HCT116 (cell line): Measurements from ENCODE around the gene DTNBP1. TPM values are rescaled to one million over a fixed set of nuclear protein-coding genes. Genes with fewer than 3 reads are reported as not detected.

Experiments used
- ATAC-seq: fragments of 200-7000 bp; cut with Tn5 transposase; 2 replicates; pipeline ENCODE4 v1.9.1; 2020; ENCODE audit warnings: mild to moderate bottlenecking, moderate library complexity
- BruUV-seq: library from RNA; stranded (reverse); fragments of 400-500 nt; replicated peaks from 2 replicates; lab custom pipeline; 2021; lab: Mats Ljungman, UMichigan
- CTCF ChIA-PET: fragments of 300-600 bp; sonication (Branson Sonifier 250); formaldehyde crosslinking; loops from one replicate; lab custom pipeline; 2021; ENCODE audit warnings: antibody characterized with exemption; lab: Charles Lee
- POLR2A ChIA-PET: fragments of 300-600, 350-600 bp; sonication (Branson Sonifier 250); formaldehyde crosslinking; loops from one replicate; lab custom pipeline; 2021; ENCODE audit warnings: antibody characterized with exemption; lab: Charles Lee
- RAD21 ChIA-PET, 2 experiments: fragments of 300-600 bp; sonication (Branson Sonifier 250); formaldehyde crosslinking; loops; one replicate each; lab custom pipeline; 2023; ENCODE audit warnings: low total read pairs in 2 of 2; ENCODE audit not compliant: uncharacterized antibody in 2 of 2, unreplicated experiment in 2 of 2, low non-redundant PET in 1 of 2; lab: Charles Lee
- DNase-seq: peaks from one replicate; pipeline ENCODE4 v3.0.0-alpha.2; 2010; ENCODE audit warnings: low read depth, low spot score
- H2AFZ ChIP-seq: fragments of 200-600 bp; shearing (Covaris generic), sonication (generic); 2 replicates; pipeline ENCODE4 v1.6.1; 2017; ENCODE audit warnings: low read depth, mixed run types, mixed read lengths, antibody characterized with exemption, low read length; ENCODE audit not compliant: poor library complexity, severe bottlenecking
- H3K27ac ChIP-seq: 2 replicates; pipeline ENCODE4 v1.5.1; 2012; ENCODE audit warnings: low read depth, low read length
- H3K27me3 ChIP-seq: fragments of 200-600 bp; sonication (generic); 2 replicates; pipeline ENCODE4 v1.6.1; 2016; ENCODE audit warnings: mixed run types, low read length, mixed read lengths; ENCODE audit not compliant: insufficient read depth
- H3K36me3 ChIP-seq, 2 experiments: fragments of 200-500 bp in 1 of 2; fragments of 200-600 bp in 1 of 2; sonication (Bioruptor generic) in 1 of 2; sonication (generic) in 1 of 2; 2 replicates each; pipeline versions ENCODE4 v1.5.1 to v1.6.1; 2014 to 2016; ENCODE audit warnings: low read length in 2 of 2, inconsistent platforms in 1 of 2, mixed read lengths in 1 of 2, mixed run types in 1 of 2; ENCODE audit not compliant: insufficient read depth in 2 of 2, control insufficient read depth in 1 of 2
- H3K4me1 ChIP-seq, 2 experiments: fragments of 200-600 bp in 1 of 2; sonication (generic) in 1 of 2; 2 replicates each; pipeline versions ENCODE4 v1.5.1 to v1.6.1; 2012 to 2017; ENCODE audit warnings: low read length in 2 of 2, inconsistent platforms in 1 of 2, mild to moderate bottlenecking in 1 of 2, mixed read lengths in 1 of 2, mixed run types in 1 of 2, moderate library complexity in 1 of 2; ENCODE audit not compliant: insufficient read depth in 2 of 2, control insufficient read depth in 1 of 2
- H3K4me2 ChIP-seq: fragments of 200-600 bp; sonication (generic); 2 replicates; pipeline ENCODE4 v1.6.1; 2017; ENCODE audit warnings: mixed run types, low read length, mixed read lengths
- H3K4me3 ChIP-seq, 2 experiments: fragments of 200-600 bp in 1 of 2; sonication (generic) in 1 of 2; replicated peaks in 1 of 2; 2 replicates each; pipeline ENCODE4 v1.5.1; 2011 to 2016; ENCODE audit warnings: low read length in 2 of 2, control low read depth in 1 of 2, low read depth in 1 of 2, mild to moderate bottlenecking in 1 of 2, mixed read lengths in 1 of 2, mixed run types in 1 of 2
- H3K79me2 ChIP-seq: fragments of 200-600 bp; sonication (generic); 2 replicates; pipeline ENCODE4 v1.6.1; 2017; ENCODE audit warnings: mild to moderate bottlenecking, mixed run types, low read length, moderate library complexity, mixed read lengths; ENCODE audit not compliant: insufficient read depth
- H3K9ac ChIP-seq: fragments of 200-600 bp; sonication (generic); 2 replicates; pipeline ENCODE4 v1.6.1; 2016; ENCODE audit warnings: low read length, mixed read lengths
- H3K9me2 ChIP-seq: fragments of 200-600 bp; sonication (generic), shearing (Covaris generic); 2 replicates; pipeline ENCODE4 v1.6.1; 2017; ENCODE audit warnings: mixed run types, mild to moderate bottlenecking, moderate library complexity; ENCODE audit not compliant: insufficient read depth
- H3K9me3 ChIP-seq, 2 experiments: fragments of 200-500 bp in 1 of 2; fragments of 200-600 bp in 1 of 2; sonication (Bioruptor generic) in 1 of 2; sonication (generic) in 1 of 2; 2 replicates each; pipeline ENCODE4 v1.6.1; 2014 to 2017; ENCODE audit warnings: low read length in 2 of 2, mixed read lengths in 2 of 2, inconsistent platforms in 1 of 2, low read depth in 1 of 2, mild to moderate bottlenecking in 1 of 2, mixed run types in 1 of 2, moderate library complexity in 1 of 2; ENCODE audit not compliant: control insufficient read depth in 1 of 2, insufficient read depth in 1 of 2
- H4K20me1 ChIP-seq: fragments of 200-600 bp; sonication (generic), shearing (Covaris generic); 2 replicates; pipeline ENCODE4 v1.6.1; 2017; ENCODE audit warnings: mixed run types, mild to moderate bottlenecking, moderate library complexity; ENCODE audit not compliant: insufficient read depth
- ATF3 ChIP-seq: IDR thresholded peaks from 2 replicates; pipeline ENCODE4 v1.6.1; 2012
- EGR1 ChIP-seq: IDR thresholded peaks from 2 replicates; pipeline ENCODE4 v1.6.1; 2012; ENCODE audit warnings: low read depth
- EZH2 ChIP-seq: fragments of 200-600 bp; sonication (generic); IDR thresholded peaks from 2 replicates; pipeline ENCODE4 v1.6.1; 2017; ENCODE audit warnings: antibody characterized with exemption, mixed run types
- EZH2phosphoT487 ChIP-seq: fragments of 200-600 bp; IDR thresholded peaks from 2 replicates; pipeline ENCODE4 v1.6.1; 2018; ENCODE audit warnings: antibody characterized with exemption, borderline replicate concordance
- JUND ChIP-seq: IDR thresholded peaks from 2 replicates; pipeline ENCODE4 v1.6.1; 2012
- MAX ChIP-seq: IDR thresholded peaks from 2 replicates; pipeline ENCODE4 v1.6.1; 2012
- POLR2A ChIP-seq: IDR thresholded peaks from 2 replicates; pipeline ENCODE4 v1.7.0; 2011; ENCODE audit warnings: borderline replicate concordance; ENCODE audit not compliant: insufficient read depth, insufficient read length; ENCODE audit errors: extremely low read depth
- POLR2AphosphoS5 ChIP-seq: IDR thresholded peaks from 2 replicates; pipeline ENCODE4 v1.6.1; 2011; ENCODE audit warnings: mild to moderate bottlenecking, low read depth, low read length, moderate library complexity
- RAD21 ChIP-seq: IDR thresholded peaks from 2 replicates; pipeline ENCODE4 v1.6.1; 2012; ENCODE audit warnings: low read depth, mild to moderate bottlenecking
- REST ChIP-seq: IDR thresholded peaks from 2 replicates; pipeline ENCODE4 v1.6.1; 2012; ENCODE audit warnings: low read depth
- SP1 ChIP-seq: IDR thresholded peaks from 2 replicates; pipeline ENCODE4 v1.6.1; 2012; ENCODE audit warnings: low read depth
- SRF ChIP-seq: IDR thresholded peaks from 2 replicates; pipeline ENCODE4 v1.6.1; 2012; ENCODE audit warnings: low read depth
- TCF7L2 ChIP-seq: IDR thresholded peaks from 2 replicates; pipeline ENCODE4 v1.7.0; 2011; ENCODE audit warnings: borderline replicate concordance, inconsistent platforms; ENCODE audit not compliant: insufficient read depth, insufficient read length; ENCODE audit errors: extremely low read depth
- ZFX ChIP-seq: fragments of 450-650 bp; IDR thresholded peaks from 2 replicates; pipeline ENCODE4 v1.6.1; 2017
- intact Hi-C: fragments of 100-400 bp; cut with micrococcal nuclease; formaldehyde crosslinking; loops from 2 replicates; pipeline ENCODE4 v1.10.0; 2022
- total RNA-seq: library from RNA; stranded (reverse); gene quantifications from one replicate; pipeline ENCODE4 v1.2.1, GENCODE V29; 2021; ENCODE audit not compliant: unreplicated experiment

DTNBP1 gene
- total RNA-seq, 1 experiment from 2014 or later, result 16.7 TPM

- RAD21 ChIA-PET, result no interaction called here
- Histone ChIP-seq H3K27me3 (no peaks in the 10 kb centered on the region), H3K4me2 (no peak overlapping the region), H3K79me2 (no peaks in the 10 kb centered on the region), H3K9me2 (no peaks in the 10 kb centered on the region), H2AFZ (no peak overlapping the region), H3K36me3 (no peaks in the 10 kb centered on the region), H4K20me1 (no peaks in the 10 kb centered on the region), H3K9me3 (no peaks in the 10 kb centered on the region), H3K4me1 (peaks cover 0 to 7% of the 10 kb centered on the region in 2 experiments; a peak in 1 of 4 replicates), H3K27ac (no peak overlapping the region), H3K4me3 (no peak overlapping the region), H3K9ac (no peak overlapping the region)
- POLR2A ChIA-PET, result no interaction called here
- CTCF ChIA-PET, result no interaction called here
- ATAC-seq (no peak), DNase-seq (no peak)
- no peak for TF ChIP-seq EZH2
- no peak for TF ChIP-seq REST
- no peak for TF ChIP-seq POLR2A
- TF ChIP-seq TCF7L2, result no peak
- no peak for TF ChIP-seq EZH2phosphoT487
- TF ChIP-seq ATF3, result no peak
- no peak for TF ChIP-seq EGR1
- TF ChIP-seq POLR2AphosphoS5, result no peak
- TF ChIP-seq SRF, result no peak
- no peak for TF ChIP-seq MAX
- no peak for TF ChIP-seq JUND
- TF ChIP-seq ZFX, result no peak
- TF ChIP-seq SP1, result no peak
- TF ChIP-seq RAD21, result no peak
- no TSS peak for BruUV-seq
- intact Hi-C loops, result no loop called here
Measured at GRCh38 chr6:15554728-15555100, 108.1 kb downstream of the DTNBP1 start.
